ENCODE results near the gene VPS4B.
A peak's percentile ranks its signal among the peaks of the same experiment; 100 is the strongest.
"Not testable (repeated sequence)": the region's sequence is repeated elsewhere in the genome, so short reads cannot be mapped to it uniquely, and the experiment has no call there.

VPS4B gene

DNA sequence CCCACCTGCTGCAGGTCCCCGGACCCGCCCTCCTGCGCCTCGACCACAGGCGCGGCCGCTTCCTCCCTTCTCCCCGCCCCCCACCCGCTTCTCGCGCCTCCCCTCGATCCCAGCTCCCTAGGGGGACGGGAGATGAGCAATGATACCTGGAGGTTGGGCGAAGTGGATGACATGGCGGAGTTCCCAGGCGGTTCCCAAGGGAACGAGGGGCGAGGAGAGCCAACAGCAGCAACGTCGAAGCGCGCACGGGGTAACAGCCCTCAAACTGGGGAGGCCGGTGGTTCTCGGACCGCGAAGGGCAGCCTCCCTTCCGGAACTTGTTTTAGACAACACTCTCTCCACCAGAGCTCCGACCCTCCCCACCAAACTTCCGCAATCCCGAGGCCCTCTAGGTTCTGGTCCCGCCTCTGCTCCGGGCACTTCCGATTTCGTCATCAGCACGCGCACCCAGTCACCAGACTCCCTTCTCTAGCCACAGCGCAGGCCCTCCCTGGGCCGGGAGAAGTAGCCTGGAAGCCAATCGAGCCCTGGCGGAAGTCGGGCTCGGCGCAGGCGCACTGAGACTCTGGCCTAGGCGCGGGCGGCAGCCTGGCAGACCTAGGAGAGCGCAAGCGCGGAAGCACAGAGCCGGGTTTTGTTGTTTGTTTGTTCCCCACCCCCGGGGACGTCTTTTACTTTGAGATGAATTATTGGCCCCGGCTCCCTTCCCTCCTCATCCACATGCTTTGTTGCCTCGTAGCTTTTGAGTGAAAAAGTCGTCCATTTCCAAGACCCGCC, at the start of gene VPS4B:
VPS4B (minus strand) TSS at position 390 of the 777 bp plus-strand sequence; CDS start at position 173, 217 bp downstream.
- peak; percentile 100 for DNase-seq

DNA sequence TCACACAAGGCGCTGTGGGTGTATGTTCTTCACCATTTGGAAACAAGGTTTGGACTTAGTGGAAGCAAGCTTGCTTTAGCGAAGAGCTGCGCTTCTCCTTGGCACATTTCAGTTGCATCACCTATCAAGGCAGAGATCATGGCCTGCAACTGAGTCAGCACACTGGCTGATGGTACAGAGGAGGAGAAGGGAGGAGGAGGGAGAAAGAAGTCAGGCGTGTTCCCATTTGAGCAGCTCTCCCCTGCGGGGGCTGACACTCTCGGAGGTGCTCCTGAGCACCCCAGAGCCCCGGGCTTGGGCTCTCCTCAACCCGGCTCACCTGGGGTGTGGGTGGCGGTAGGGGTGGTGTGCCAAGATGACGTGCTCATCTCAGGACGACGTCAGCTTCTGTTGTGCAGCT, 48.5 kb upstream of the VPS4B start:
- DNase-seq = no peak

DNA sequence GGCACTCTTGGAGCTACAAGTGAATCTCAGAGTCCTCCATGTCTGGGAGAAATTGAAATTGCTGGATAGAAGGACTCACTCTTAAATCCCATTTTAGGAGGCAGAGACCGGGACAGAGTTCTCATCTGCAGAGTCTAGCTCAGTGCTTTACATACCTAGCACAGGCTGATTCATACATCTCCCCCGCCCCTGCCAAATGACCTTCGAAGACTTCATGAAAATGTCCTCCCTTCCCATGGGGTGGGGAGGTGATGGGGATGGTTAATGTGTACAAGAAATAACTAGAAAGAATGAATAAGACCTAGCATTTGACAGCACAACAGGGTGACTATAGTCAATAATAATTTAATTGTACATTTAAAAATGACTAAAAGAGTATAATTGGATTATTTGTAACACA, 46.3 kb upstream of the VPS4B start:
- DNase-seq = no peak

DNA sequence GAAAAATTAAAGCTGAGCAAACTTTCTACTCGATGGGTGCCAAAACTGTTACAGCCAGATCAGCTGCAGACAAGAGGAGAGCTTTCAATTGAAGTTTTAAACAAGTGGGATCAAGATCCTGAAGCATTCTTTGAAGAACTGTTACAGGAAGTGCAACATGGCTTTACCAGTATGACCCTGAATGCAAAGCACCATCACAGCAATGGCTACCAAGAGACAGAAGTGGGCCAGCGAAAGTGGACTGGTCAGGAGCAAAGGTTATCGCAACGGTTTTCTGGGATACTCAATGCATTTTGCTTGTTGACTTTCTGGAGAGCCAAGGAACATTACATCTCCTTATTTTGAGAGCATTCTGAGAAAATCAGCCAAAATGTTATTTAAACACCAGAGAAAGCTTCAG, 45.4 kb upstream of the VPS4B start:
- DNase-seq = no peak

DNA sequence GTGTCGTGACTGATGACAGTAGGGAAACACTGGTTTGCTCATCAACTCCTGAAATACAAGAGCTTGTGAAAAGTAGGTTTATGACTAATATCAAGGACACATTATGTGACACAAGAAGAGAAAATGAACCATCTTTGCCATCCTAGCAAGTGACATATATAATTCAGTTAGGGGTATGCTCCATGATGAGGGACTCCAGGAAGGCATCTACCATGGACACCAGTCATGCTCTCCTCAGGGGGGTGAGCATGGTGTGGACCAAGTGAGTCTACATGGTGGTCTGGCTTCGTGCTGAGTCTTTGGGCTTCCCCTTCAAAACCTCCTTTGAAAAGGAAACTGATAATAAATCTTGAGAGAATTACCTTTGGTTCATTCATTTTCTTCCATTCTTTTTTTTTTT, 42.8 kb upstream of the VPS4B start:
- no peak for DNase-seq

DNA sequence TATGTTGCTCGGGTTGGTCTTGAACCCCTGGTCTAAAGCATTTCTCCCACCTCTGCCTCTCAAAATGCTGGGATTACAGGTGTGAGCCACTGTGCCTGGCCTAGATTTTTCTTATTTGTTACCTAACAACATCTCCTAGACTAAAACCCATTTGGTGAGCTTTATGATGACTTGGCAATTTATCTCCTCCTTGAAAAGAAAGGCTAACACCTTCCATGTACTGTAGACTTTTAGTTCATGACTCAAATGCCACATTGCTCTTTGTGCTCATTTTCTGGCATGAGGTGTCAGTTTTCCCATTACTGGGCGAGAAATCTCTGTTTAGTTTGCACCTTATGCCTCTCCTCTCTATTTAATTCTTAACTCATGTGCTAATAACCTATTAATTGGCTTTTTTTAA, 42.2 kb upstream of the VPS4B start:
- DNase-seq = no peak

DNA sequence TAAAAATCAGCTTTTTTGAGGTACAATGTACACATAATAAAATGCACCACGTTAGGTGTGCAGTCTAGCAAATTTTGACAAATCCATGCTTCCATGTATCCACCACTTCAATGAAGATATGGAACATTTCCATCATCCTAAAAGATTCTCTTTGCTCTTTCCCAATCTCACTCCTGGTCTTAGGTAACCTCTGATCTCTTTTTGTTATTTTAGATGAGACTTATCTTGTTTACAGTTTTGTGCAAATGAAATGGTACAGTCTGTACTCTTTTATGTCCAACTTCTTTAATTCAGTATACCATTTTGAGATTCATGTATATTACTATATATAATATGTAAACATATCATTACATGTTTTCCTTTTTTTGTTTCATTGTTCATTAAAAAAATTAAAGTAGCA, 38.1 kb upstream of the VPS4B start:
- no peak for DNase-seq

DNA sequence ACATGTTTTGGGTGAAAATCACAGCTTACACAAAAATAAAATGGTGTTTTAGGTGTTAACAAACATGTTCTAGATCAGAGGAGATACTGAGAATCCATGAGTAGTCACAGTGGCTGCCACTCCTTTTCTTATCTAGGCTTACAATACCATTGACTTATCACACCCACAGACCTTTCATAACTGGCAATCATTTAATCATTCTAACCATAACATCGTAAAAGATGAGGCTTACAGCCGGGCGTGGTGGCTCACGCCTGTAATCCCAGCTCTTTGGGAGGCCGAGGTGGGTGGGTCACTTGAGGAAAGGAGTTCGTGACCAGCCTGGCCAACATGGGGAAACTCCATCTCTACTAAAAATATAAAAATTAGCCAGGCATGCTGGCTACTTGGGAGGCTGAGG, 35.7 kb upstream of the VPS4B start:
- DNase-seq = no peak

DNA sequence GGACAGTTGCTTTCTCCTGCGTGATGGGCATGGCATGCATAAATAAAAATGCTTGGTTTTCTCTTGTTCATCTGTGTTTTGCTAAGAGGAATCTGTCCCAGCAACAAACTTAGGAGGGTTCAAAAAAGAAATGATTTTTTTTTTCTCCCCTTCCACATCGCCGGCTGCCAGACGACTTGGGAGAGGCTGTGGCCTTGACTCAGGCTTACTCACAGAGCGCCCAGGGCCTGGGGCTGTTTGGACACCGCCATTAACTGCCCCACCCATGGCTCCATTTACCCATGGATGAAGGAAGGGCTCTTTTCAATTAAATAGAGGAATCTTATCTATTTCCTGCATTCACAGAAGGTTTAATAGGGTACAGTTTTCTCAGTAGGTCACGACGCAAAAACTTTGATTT, 32.2 kb upstream of the VPS4B start:
- no peak for DNase-seq

DNA sequence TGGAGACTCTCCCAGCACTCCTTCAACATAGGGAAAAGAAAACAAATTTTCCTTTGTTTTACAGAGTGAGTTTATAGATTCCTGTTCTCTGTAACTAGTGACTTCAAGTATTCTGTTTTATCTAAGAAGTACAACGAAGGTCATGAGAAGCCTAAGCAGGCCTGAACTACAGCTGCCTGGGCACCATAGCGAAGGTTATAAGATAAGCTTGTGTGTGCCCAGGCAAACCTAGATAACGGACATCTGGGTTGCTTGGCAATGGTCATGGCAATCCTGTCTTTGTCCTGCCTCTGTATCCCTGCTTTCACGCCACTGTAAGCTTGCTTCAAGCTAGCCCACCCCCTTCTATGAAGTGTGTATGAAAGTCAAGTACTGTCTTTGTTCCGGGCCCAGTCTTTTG, 30.5 kb upstream of the VPS4B start:
- not testable (repeated sequence) for DNase-seq

DNA sequence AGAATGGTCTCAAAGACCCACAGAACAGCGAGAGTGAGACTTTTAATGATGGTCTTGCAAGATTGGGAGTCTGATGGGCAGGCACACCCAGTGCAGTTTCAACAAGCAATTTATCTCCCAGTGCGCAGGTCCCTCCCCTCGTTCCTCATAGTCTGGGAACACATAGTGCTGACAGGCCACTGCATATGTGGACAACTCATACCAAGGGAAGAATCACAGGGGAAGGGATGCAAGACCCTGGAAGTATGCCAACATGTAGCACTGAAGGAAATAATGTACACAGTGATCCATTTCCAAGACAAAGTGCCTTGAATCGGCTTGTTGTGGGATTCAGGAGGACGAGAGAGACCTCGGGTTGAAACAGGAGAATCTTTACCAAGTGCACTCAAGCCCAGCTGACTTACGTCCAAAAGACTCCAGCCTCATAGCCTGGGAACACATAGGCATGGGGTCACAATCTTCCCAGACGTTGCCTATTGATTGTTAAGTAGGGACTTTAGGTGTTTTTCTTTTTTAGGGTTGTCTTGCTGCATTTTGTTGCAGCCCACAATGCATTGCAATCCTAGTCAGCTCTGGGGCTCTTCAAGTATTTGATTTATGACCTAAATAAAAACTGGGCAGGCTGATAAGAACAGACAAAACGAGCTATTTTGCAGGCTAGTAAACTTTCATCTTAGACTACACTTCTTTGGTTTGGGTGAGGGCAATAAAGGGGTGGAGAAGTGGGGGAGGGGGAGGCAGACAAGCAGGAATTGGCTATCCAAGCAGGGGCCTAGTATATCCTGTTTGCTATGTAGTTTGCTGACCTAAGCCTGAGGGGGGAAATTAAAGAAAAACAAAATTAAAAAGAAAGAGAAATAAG, 29.8 kb upstream of the VPS4B start:
- DNase-seq = no peak

DNA sequence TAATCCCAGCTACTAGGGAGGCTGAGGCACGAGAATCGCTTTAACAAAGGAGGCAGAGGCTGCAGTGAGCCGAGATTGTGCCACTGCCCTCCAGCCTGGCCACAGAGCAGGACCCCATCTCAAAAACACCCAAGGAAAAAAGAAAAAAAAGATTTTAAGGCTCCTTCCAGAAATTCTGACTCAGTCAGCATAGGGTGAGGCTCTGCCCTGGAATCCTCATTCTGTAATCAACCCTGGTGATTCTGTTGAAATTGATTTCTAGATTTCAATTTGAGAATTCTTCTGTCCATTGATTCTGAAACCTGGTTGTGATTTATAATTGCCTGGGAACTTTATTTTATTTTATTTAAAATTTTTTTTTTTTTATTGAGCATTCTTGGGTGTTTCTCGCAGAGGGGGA, 27.1 kb upstream of the VPS4B start:
- no peak for DNase-seq

DNA sequence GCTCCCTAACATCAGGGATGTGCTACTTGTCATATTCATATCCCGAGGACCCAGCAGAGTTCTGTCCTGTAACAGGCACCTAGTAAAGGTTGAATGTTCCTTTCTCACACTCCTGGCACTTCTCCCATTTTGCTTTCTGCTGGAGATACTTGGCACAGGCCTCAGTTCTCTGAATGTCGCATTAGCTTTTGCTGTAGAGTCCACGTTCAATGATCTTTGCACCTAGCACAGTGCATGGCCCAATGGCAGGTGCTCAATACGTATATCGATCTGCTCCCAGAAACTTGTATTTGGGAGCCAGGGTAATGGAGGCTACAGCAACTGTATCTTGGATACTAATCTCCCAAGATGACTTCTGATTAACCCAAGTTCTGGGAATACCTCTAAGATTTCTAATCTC, 24.8 kb upstream of the VPS4B start:
- DNase-seq = no peak

DNA sequence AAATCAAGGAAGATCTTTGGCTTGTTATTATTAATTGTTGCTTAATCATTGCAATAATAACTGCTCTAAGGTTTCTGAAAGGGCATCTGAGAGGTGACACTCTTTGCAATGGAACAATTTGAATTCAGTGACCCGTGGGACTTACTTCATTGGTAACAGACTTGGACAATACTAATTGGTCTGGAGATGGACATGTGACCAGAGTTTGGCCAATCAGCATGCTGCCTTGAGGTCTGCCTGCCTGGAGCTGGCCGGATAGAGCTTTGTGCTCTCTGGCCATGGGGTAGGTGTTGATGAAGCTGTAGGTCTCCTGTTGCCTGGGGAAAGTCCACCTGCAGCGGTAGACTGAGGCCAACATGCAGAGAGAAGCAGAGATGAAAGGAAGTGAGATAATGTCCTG, 24.0 kb upstream of the VPS4B start:
- no peak for DNase-seq

DNA sequence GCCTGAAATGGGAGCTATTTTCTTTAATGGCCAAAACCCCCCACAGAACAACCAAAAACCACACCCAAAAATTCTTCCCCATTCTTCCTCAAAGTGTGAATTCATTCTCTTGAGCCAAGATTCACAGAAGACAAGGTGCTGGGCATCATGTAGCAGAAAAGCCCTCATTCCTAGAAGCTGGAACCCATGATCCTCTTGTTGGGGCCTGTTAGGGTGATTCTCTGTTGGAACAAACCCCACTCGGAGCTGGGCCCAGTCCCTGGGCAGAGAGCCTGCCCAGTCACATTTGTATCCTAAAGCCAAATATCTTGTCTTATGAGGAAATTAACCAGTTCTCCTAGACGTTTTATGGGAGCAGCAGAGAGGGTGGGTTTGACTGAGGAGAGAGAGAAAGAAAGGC, 22.8 kb upstream of the VPS4B start:
- DNase-seq = no peak

DNA sequence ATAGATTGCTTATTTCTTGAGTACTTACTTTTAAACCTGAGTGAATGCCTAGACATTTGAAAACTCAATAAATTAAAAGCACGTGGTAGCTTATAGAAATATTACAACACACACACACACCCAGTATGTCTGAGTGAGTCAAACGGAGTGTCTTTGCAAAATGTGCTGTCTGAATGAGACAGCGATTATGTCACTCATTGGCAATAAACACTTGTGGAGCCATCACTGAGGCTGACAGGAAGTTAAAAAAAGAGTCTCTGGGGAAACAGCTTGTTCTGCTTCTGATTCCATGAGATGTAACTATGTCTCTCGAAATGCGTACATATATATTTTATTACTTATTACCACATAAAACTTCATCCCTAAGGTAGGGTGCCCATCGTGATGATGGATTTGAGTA, 22.3 kb upstream of the VPS4B start:
- no peak for DNase-seq

DNA sequence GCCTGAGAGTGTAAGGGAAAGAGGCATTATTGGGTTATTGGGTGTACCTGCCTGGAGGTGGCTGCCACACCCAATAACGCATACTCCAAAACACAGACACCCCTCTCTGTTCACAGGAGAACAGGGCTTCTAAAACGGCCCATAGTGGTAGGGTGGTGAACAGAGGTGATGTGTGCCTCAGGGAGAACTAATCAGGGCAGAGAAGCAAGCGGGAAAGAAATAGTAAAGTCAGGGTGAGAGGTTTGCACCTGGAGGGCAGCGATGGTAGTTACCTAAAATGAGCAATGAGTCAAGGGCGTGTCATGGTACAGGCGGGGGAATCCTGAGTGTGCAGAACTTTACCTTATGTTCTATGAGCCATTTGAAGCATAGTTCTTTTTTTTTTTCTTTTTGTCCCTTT, 21.6 kb upstream of the VPS4B start:
- no peak for DNase-seq

DNA sequence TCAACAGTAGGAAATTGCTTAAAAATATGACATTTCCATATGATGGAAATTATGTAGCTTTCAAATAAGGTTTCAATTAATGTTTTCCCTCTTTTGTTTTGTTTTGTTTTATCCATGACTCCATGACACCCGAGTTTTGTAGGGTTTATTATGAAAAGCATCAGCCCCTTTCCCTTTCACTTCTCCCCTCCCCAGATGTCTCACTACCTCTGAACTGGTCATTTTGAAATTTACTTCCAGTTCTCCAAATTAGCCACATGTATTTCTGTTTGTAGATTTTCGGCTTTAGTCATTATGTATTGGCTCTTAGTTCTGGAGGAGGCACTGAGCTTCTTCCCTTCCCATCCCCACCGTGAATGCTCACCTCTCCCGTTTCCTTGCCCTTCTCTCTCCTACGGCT, 18.6 kb upstream of the VPS4B start:
- no peak for DNase-seq

DNA sequence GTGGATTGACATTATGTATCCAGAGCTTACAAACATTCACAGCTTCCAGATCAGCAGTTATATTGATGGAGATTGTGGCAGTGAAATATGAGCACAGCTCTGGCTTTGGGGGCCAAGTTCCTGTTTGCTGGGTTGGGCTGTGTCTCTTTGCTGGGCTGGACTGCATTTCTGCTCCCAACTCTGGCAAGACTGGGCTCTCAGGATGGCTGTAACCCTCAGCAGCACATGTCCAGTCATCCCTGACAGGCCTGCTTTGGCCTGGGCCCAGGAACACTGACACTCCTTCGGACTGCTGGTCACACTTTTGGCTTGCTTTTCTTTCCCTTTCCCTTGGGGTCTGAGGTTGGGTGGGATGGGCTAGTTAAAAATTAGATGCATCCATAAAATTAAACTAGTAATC, 17.9 kb upstream of the VPS4B start:
- no peak for DNase-seq

DNA sequence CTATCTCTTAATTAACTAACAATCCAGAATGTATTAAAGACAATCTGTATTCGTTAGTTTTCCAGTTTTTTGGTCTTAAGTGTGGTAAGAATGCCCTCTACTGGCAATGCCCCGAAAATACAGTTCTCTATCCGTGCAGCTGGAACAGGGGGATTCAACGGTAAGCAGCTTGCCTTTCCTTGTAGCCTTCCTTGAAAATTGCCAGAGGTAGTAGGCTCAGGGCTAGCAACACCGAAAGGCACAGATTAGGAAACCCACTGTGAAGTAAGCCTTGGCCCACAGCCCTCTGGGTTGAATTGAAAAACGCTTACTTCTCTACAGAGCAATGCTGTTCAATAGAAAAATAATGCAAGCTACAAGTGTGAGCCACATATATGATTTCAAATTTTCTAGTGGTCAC, 17.1 kb upstream of the VPS4B start:
- peak; percentile 66 for DNase-seq

DNA sequence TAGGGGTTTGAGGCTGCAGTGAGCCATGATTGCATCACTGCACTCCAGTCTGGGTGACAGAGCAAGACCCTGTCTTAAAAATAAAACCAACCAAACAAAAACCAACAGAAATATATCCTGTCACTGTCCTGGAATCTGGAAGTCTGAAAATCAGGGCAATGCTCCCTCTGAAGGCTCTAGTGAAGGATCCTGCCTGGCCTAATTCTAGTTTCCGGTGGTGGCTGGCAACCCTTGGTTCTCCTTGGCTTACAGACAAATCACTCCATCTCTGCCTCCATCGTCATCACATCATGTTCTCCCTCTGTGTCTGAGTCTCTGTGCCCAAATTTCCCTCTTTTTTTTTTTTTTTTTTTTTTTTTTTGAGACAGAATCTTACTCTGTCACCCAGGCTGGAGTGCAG, 15.9 kb upstream of the VPS4B start:
- DNase-seq = no peak

DNA sequence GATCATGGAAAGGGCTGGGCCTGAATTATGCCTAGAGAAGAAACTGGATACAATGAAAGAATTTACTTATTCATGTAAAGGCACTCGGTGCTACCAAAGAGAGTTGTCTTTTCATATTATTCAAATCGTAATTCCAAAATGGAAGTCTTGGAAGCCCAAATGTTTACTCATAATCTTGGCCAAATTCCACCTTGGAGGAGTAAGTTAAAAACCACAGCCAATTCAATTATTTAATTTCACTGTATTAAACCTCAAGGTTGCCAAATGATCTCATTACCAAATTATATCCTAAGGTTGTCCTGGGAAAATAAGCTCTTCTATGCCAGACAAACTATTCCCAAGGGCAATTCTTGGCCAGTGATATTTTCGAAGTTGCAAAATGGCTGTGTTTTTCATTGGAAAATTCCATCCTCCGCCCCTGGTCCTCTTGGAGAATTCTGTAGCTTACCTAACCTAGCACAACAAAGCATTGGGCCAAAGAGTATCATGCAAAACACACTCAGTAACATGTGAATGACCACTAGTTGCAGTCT, 11.1 kb upstream of the VPS4B start:
- DNase-seq = no peak

DNA sequence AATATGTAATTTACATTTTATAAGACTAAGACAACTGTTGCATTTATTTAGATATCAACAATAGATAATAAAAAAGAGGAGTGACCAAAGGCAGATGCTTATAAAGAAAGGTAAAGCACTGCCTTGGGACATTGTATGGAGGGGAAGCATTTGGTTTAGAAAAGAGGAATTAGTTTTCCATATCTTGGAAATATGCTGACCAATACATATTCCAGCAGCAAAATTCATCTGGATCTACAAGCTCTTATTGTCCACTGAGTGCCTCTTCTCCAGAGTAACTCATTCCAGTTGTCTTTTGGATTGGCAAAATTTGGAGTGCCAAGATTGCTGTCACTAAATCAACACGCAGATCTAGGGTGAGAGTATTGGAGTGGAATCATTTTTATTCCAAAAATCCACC, 8.9 kb upstream of the VPS4B start:
- no peak for DNase-seq

DNA sequence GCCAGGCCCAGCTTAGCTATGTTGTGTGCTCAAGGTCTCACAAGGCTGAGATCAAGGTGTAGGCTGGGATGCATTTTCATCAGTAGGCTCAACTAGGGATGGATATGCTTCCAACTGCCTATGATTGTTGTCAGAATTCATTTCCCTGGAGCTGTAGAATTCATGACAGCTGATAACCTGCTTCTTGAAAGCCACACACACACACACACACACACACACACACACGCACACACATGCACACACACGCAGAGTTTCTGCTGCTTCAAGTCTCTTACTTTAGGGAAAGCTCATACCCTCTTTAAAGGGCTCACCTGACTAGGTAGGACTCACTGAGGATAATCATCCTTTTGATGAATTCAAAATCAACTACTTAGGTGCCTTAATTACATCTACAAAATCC, 8.2 kb upstream of the VPS4B start:
- DNase-seq = no peak
